Upper lobe of left lung (tissue), 6 donors: Measurements from ENCODE around the gene TNFAIP8L1. TPM values are rescaled to one million over a fixed set of nuclear protein-coding genes. Genes with fewer than 3 reads are reported as not detected.

ENCODE experiments used
- ATAC-seq, 2 donors: fragments of 200-7000 bp; cut with Tn5 transposase; one replicate each; pipeline ENCODE4 v1.9.1; 2022; ENCODE audit warnings: mild to moderate bottlenecking in 2 of 2, moderate library complexity in 2 of 2; ENCODE audit not compliant: low FRiP score in 2 of 2
- DNase-seq, 2 donors: peaks; one replicate each; pipeline ENCODE4 v3.0.0-alpha.2; 2019 to 2020
- H3K27ac ChIP-seq, 4 donors: fragments of 200-600 bp; sonication (generic); one replicate each; pipeline ENCODE4 v1.5.1; 2016 to 2019
- H3K27me3 ChIP-seq, 4 donors: fragments of 200-600 bp; sonication (generic); one replicate each; pipeline ENCODE4 v1.5.1; 2017 to 2019
- H3K36me3 ChIP-seq, 4 donors: fragments of 200-600 bp; sonication (generic); one replicate each; pipeline ENCODE4 v1.5.1; 2016 to 2019
- H3K4me1 ChIP-seq, 4 donors: fragments of 200-600 bp; sonication (generic); one replicate each; pipeline ENCODE4 v1.5.1; 2018 to 2019
- H3K4me3 ChIP-seq, 4 donors: fragments of 200-600 bp; sonication (generic); one replicate each; pipeline ENCODE4 v1.5.1; 2017 to 2019; ENCODE audit warnings: mild to moderate bottlenecking in 2 of 4, moderate library complexity in 1 of 4
- H3K9me3 ChIP-seq, 4 donors: fragments of 200-600 bp; sonication (generic); one replicate each; pipeline ENCODE4 v1.5.1; 2018 to 2019
- EP300 ChIP-seq, 4 donors: sonication (generic); formaldehyde crosslinking; IDR thresholded peaks; one replicate each; pipeline ENCODE4 v1.5.1; 2017; ENCODE audit warnings: antibody characterized with exemption in 4 of 4, control low read depth in 2 of 4
- POLR2A ChIP-seq, 4 donors: fragments of 450-650 bp; IDR thresholded peaks; one replicate each; pipeline ENCODE4 v1.5.1; 2016 to 2017; ENCODE audit warnings: antibody characterized with exemption in 4 of 4, mild to moderate bottlenecking in 2 of 4
- POLR2AphosphoS5 ChIP-seq, 2 donors: sonication (generic); formaldehyde crosslinking; IDR thresholded peaks; one replicate each; pipeline ENCODE4 v1.5.1; 2017; ENCODE audit warnings: antibody characterized with exemption in 2 of 2
- WGBS, 2 donors: methylation state at CpG; one replicate each; pipeline ENCODE4 v1.1.5; 2017 to 2018; 5-methylcytosine and 5-hydroxymethylcytosine counted together
- total RNA-seq, 6 donors: library from RNA; depleted of rRNA in 4 of 6; stranded (reverse); fragments of >200 nt in 4 of 6; gene quantifications; one replicate each; pipeline versions ENCODE4 v1.1.0 to v1.2.1, GENCODE V29; 2016 to 2021
- TF ChIP-seq, protein P1 (sequence below), 6 experiments: fragments of 450-650 bp in 4 of 6; fragments of 200-600 bp in 2 of 6; sonication (generic) in 2 of 6; IDR thresholded peaks; one replicate each; pipeline ENCODE4 v1.5.1; 2016 to 2019; ENCODE audit warnings: antibody characterized with exemption in 6 of 6
- donor health status: DM: no; HTN: no; CAD: no; lungs with moderate emphysema.
- donor health status: DM: no; HTN: yes; CAD: no; lungs with severe emphysema.

TNFAIP8L1 gene
- total RNA-seq, 6 donors from 2014 or later = 4.4 to 17.5 (median 11.4) TPM

- ATAC-seq (no peak), DNase-seq (no peak)
These were observed 1.1 kb downstream of the TNFAIP8L1 start for GRCh38 chr19:4640247-4641000.

DNA sequence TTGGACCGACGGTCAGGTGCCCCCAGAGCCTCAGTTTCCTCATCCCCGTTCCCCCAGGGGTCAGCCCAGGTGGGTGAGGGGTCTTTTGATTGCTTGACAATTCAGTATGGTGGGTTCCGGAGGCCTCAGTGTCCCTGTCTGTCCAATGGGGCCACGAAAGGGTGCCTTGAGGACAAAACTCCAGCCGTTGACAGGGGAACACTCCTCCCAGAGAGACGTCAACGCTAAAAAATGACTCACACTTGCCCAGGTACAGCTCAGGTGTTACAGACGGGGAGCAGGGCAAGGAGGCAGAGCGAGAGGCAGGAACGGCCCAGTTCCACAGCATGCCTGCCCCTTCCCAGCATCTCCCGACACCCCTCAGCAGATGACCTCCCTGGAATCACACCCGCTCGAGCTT, 1.8 kb downstream of the TNFAIP8L1 start:
- no peak for ATAC-seq
- Histone ChIP-seq H3K4me1 (peaks cover 24 to 37% (median 30%) of the 10 kb centered on the region in 4 donors), H3K4me3 (peak overlapping the region in 3 of 4 donors; percentile 78 to 95 (median 82))

More at GRCh38 chr19:4640247-4641000, 1.1 kb downstream of the TNFAIP8L1 start:
- no peaks in the 10 kb centered on the region for H3K9me3 ChIP-seq
- TF ChIP-seq POLR2A (IDR thresholded peaks at IDR 0.05) (no peak), POLR2AphosphoS5 (IDR thresholded peaks at IDR 0.05) (no peak)
- WGBS, 2 donors = 75 to 80% methylated on average over 8 to 17 of the region's 17 CpGs
- no peaks in the 10 kb centered on the region for H3K36me3 ChIP-seq
- H3K4me1 ChIP-seq = peaks cover 30 to 44% (median 37%) of the 10 kb centered on the region in 4 donors
- H3K27ac ChIP-seq = peak overlapping the region; percentile 57 to 85 (median 71)
- no peaks in the 10 kb centered on the region for H3K27me3 ChIP-seq
- peak overlapping the region; percentile 66 to 95 (median 80) for H3K4me3 ChIP-seq

DNA sequence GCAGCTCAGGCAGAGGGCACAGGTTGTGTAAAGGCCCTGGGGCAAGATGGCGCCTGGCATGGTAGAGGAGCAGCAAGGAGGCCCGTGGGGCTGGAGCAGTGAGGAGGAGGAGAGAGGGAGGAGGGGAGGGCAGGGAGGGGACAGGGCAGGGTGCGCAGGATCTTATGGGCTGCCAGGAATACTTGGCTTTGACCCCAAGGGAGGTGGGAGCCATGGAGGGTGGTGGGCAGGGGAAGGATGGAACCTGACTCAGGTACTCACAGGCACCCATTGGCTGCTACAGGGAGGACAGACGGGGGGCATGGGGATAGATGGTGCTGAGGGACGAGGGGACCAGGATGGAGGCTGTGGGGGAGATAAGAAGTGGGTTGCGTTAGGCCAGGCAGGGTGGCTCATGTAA, 3.3 kb downstream of the TNFAIP8L1 start:
- H3K9me3 ChIP-seq = no peaks in the 10 kb centered on the region
- no peak overlapping the region for H3K27ac ChIP-seq
- H3K4me1 ChIP-seq = peaks cover 22 to 36% (median 23%) of the 10 kb centered on the region in 4 donors
- H3K36me3 ChIP-seq = no peaks in the 10 kb centered on the region
- WGBS, 2 donors = 88 to 90% methylated on average over 6 of the region's 6 CpGs
- no peak overlapping the region for H3K4me3 ChIP-seq
- no peaks in the 10 kb centered on the region for H3K27me3 ChIP-seq
- ATAC-seq = no peak
- no peak for DNase-seq
- no peak for TF ChIP-seq POLR2A (IDR thresholded peaks at IDR 0.05)
- TF ChIP-seq POLR2AphosphoS5 (IDR thresholded peaks at IDR 0.05) = no peak
- TF ChIP-seq, protein P1, sequence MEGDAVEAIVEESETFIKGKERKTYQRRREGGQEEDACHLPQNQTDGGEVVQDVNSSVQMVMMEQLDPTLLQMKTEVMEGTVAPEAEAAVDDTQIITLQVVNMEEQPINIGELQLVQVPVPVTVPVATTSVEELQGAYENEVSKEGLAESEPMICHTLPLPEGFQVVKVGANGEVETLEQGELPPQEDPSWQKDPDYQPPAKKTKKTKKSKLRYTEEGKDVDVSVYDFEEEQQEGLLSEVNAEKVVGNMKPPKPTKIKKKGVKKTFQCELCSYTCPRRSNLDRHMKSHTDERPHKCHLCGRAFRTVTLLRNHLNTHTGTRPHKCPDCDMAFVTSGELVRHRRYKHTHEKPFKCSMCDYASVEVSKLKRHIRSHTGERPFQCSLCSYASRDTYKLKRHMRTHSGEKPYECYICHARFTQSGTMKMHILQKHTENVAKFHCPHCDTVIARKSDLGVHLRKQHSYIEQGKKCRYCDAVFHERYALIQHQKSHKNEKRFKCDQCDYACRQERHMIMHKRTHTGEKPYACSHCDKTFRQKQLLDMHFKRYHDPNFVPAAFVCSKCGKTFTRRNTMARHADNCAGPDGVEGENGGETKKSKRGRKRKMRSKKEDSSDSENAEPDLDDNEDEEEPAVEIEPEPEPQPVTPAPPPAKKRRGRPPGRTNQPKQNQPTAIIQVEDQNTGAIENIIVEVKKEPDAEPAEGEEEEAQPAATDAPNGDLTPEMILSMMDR (IDR thresholded peaks at IDR 0.05) = no peak
- TF ChIP-seq EP300 (IDR thresholded peaks at IDR 0.05) = no peak

More for the DNA sequence above, 1.8 kb downstream of the TNFAIP8L1 start:
- H3K27ac ChIP-seq = peak overlapping the region in 1 of 4 donors; percentile 82
- H3K27me3 ChIP-seq = no peaks in the 10 kb centered on the region
- H3K36me3 ChIP-seq = no peaks in the 10 kb centered on the region
- 84 to 89% methylated on average over 10 to 13 of the region's 14 CpGs for WGBS, 2 donors
- TF ChIP-seq, protein P1 (IDR thresholded peaks at IDR 0.05) = no peak
- TF ChIP-seq POLR2A (IDR thresholded peaks at IDR 0.05) = no peak
- TF ChIP-seq POLR2AphosphoS5 (IDR thresholded peaks at IDR 0.05) = no peak
- TF ChIP-seq EP300 (IDR thresholded peaks at IDR 0.05) = no peak
- no peaks in the 10 kb centered on the region for H3K9me3 ChIP-seq
- DNase-seq = no peak

- Histone ChIP-seq H3K4me3 (no peak overlapping the region), H3K4me1 (peaks cover under 1 to 25% (median 10%) of the 10 kb centered on the region in 4 donors), H3K27me3 (no peaks in the 10 kb centered on the region), H3K9me3 (no peaks in the 10 kb centered on the region), H3K36me3 (no peaks in the 10 kb centered on the region), H3K27ac (no peak overlapping the region)
- ATAC-seq (no peak), DNase-seq (no peak)
- TF ChIP-seq POLR2AphosphoS5 (IDR thresholded peaks at IDR 0.05) (no peak), EP300 (IDR thresholded peaks at IDR 0.05) (no peak), POLR2A (IDR thresholded peaks at IDR 0.05) (no peak)
- TF ChIP-seq, protein P1 (IDR thresholded peaks at IDR 0.05) = no peak
- WGBS, 2 donors = 66 to 89% methylated on average over 3 to 4 of the region's 4 CpGs
These were observed 6.4 kb downstream of the TNFAIP8L1 start for GRCh38 chr19:4645718-4646117.

- TF ChIP-seq POLR2AphosphoS5 (IDR thresholded peaks at IDR 0.05) = peak; percentile 44 to 60
- TF ChIP-seq EP300 (IDR thresholded peaks at IDR 0.05) = no peak
- Histone ChIP-seq H3K4me1 (peaks cover 0 to 18% (median 9%) of the 10 kb centered on the region in 4 donors), H3K4me3 (no peak overlapping the region), H3K36me3 (peaks cover 0 to 14% (median 10%) of the 10 kb centered on the region in 4 donors), H3K27me3 (no peaks in the 10 kb centered on the region), H3K9me3 (no peaks in the 10 kb centered on the region), H3K27ac (peak overlapping the region; percentile 0 to 63 (median 40))
- 61 to 82% methylated on average over 5 to 19 of the region's 20 CpGs for WGBS, 2 donors
- no peak for DNase-seq
- peak; percentile 13 to 44 for ATAC-seq
These were observed 8.6 kb downstream of the TNFAIP8L1 start for GRCh38 chr19:4647676-4648644.
